ENCODE measurements around the gene ZNF444. TPM values are rescaled to one million over a fixed set of nuclear protein-coding genes. Genes with fewer than 3 reads are reported as not detected.

ZNF444 gene
- 10.2 and 16.2 TPM in 2 replicates for total RNA-seq

GRCh38 chr19:56140583-56141416, at the start of gene ZNF444:
Gene ZNF444, plus strand, starts transcription at chr19:56141287. Its CDS starts 5,625 bp downstream, at chr19:56146912.

GRCh38 chr19:56121180-56122167, 19.6 kb upstream of the ZNF444 start, which contains the start of gene ZNF787:
Gene ZNF787, minus strand, starts transcription at chr19:56121295. Its CDS starts 18,078 bp downstream, at chr19:56103217.

GRCh38 chr19:56175861-56176307, 34.8 kb downstream of the ZNF444 start, which contains the start of gene GALP:
Gene GALP, plus strand, starts transcription at chr19:56176008. Its CDS starts 1,101 bp downstream, at chr19:56177109.

GRCh38 chr19:56197646-56198045, 56.6 kb downstream of the ZNF444 start, which contains the start of gene ZSCAN5B:
Gene ZSCAN5B, minus strand, starts transcription at chr19:56197783. Its CDS starts 4,731 bp downstream, at chr19:56193052.

GRCh38 chr19:56201973-56202372, 60.9 kb downstream of the ZNF444 start, which contains the start of gene ZSCAN5C:
Gene ZSCAN5C, plus strand, starts transcription at chr19:56202273. Its CDS starts 3,641 bp downstream, at chr19:56205914.

Other genes with a start within 250 kb of the ZNF444 start
- gene NLRP13, start 209.0 kb upstream of the ZNF444 start, total RNA-seq = not detected in 2 replicates
- gene NLRP8, start 193.5 kb upstream of the ZNF444 start, total RNA-seq = not detected in 2 replicates
- gene NLRP5, start 154.5 kb upstream of the ZNF444 start, total RNA-seq = not detected in 2 replicates
- gene ZNF787, start 20.0 kb upstream of the ZNF444 start, total RNA-seq = 31.5 and 34.1 TPM in 2 replicates
- gene GALP, start 34.7 kb downstream of the ZNF444 start, total RNA-seq = not detected in 2 replicates
- not detected in 2 replicates for gene ZSCAN5B, start 56.5 kb downstream of the ZNF444 start, total RNA-seq
- not detected in 2 replicates for gene ZSCAN5C, start 61.0 kb downstream of the ZNF444 start, total RNA-seq
- gene EDDM13, start 131.5 kb downstream of the ZNF444 start, total RNA-seq = 0.47 and 0.63 TPM in 2 replicates
- 7.6 TPM in 2 replicates for gene ZSCAN5A, start 173.6 kb downstream of the ZNF444 start, total RNA-seq